GM12801 (cell line): ENCODE results near the gene F5.

ENCODE experiments used
- CTCF ChIP-seq: IDR thresholded peaks from one replicate; pipeline ENCODE4 v1.5.1; 2011; ENCODE audit warnings: control low read depth; ENCODE audit not compliant: insufficient read length; ENCODE audit errors: extremely low read depth

The F5 gene

GRCh38 chr1:169538998-169539871, 47.0 kb downstream of the F5 start:
- no peak for TF ChIP-seq CTCF

GRCh38 chr1:169534653-169535052, 51.6 kb downstream of the F5 start:
- TF ChIP-seq CTCF, result no peak

GRCh38 chr1:169530448-169530847, 55.8 kb downstream of the F5 start:
- TF ChIP-seq CTCF, result no peak

GRCh38 chr1:169529068-169529642, 57.1 kb downstream of the F5 start:
- TF ChIP-seq CTCF, result no peak

GRCh38 chr1:169528215-169529067, 57.8 kb downstream of the F5 start:
- TF ChIP-seq CTCF, result no peak

- no peak for TF ChIP-seq CTCF
These were observed 58.6 kb downstream of the F5 start for GRCh38 chr1:169527451-169528214.
